HG03354 (cell line): ENCODE measurements around the gene OMP.

Experiments used
- ATAC-seq: cut with Tn5 transposase; IDR thresholded peaks from one replicate; pipeline ENCODE4 v1.9.1; 2021; ENCODE audit warnings: mild to moderate bottlenecking; ENCODE audit not compliant: unreplicated experiment, poor library complexity, severe bottlenecking

Gene OMP

DNA sequence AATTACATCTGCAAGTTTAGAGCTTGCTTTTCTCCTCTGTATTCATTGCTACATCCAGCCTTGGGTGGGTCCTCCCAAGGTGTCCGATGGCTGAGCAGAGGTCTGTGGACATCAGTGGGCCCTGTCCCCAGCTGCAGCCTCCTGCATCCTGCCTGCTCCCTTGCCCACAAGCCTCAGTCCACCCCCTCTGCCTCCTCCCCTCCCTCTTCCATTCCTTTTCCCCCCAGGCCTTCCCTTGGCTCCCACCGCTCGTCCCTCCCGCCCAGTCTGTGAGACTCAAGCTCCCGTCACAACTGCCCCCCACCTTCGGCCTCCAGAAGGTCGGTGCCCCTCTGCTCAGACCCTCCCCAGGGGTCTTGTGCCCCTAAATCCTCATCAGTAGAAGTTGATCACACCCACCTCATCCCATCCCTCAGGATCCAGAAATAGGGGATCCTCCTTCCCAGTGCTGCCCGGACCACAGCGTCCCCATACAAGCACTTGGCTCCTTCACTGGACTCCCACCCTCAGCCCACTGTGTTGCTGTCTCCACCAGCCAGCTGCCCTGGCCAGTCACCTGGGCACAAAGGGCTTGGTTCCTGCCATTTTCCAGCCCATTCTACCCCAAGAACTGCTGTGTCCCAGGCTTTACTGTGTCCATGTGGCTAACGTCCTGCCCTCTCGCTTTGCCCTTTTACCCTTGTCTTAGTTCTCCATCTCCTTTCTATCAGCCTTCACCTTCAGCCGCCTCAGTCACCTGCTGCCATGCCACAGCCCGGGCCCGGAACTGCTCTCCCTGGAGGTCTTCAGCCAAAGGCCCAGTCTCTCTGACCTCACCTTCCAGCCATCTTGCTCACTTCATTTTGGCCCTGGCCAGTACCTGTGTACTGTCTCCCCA, 2.2 kb upstream of the OMP start:
- no peak for ATAC-seq

GRCh38 chr11:77101043-77101537, 1.6 kb upstream of the OMP start:
- ATAC-seq: no peak

GRCh38 chr11:77103319-77103718, 679 bp downstream of the OMP start:
- ATAC-seq: no peak

GRCh38 chr11:77104727-77105126, 2.1 kb downstream of the OMP start:
- no peak for ATAC-seq

DNA sequence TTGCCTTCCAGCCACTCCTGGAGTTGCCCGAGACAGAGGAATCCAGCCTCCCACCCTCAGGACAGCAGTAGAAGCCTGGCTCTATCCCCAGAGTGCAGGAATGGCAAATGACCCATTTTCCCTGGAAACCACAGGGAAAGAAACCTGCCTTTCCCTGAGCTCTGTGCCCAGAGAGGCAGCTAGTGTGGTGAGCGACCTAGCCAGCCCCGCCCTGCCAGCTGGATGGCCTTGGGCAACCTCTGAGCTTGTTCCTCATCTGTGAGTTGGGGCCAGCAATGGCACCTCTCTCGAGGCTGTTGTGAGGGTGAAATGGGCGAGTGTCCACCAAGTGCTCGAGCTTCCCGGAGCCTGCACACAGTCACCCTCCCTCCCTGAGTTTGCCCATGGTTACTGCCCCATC, 3.7 kb downstream of the OMP start:
- ATAC-seq: no peak

DNA sequence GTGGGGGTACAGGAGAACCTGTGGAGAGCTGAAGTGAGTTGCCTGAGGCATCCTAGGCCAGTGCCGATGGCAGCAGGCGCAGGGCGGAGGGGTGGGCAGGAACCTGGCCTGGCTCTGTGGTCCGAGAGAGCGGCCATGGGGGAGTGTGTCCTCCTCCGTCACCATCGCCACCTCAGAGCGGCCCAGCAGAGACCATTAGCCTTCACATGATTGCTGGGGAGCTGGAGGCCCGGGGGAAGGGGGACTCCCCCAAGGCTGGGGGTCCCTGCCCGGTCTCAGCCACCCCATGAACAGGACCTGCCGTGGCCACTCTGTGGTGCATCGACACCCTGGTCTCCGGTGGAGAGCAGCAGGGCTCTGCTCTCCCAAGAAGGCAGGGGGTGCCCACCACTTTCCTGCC, 4.1 kb downstream of the OMP start:
- ATAC-seq: no peak

DNA sequence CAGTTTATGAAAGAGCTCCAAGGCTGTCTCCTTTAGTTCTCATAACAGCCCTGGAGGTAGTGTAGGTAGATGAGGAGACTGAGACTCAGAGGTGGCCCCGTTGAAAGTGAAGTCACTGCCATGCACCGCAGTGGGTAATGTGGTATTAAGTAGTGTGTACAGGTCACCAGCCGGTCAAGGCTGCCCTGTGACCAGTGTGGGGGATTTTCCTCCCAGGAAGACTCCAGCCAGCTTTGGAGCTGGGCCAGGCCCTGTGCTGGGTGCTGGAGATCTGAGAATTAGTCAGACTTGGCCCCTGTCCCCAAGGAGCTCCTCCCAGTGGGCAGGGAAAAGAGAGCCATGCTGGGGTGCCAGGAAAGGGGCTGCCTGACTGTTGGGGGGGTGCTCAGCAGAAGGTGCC, 5.3 kb downstream of the OMP start:
- ATAC-seq: no peak

- ATAC-seq: no peak
Measured at GRCh38 chr11:77108436-77108835, 5.8 kb downstream of the OMP start.

- ATAC-seq: no peak
Measured at GRCh38 chr11:77109236-77110019, 6.8 kb downstream of the OMP start.

DNA sequence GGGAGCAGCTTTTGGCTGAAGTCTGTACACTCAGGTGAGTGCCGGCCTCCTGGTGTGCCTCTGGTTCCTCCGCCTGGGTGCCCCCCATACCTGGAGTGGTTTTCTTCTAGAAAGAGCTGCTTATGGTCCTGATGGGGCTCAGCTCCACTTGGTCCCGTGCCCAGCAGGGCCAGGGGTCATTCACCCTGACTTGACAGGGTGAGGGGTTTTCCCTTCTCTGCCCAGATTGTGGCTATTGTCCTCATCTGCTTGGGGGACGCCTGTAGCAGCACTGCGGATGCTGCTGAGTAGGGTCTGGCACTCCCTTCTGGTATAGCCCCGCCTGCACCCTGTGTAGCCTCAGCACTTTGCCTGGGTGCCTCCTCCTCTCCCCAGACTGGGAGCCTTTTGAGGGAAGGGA, 8.2 kb downstream of the OMP start:
- ATAC-seq: no peak

GRCh38 chr11:77111277-77111676, 8.6 kb downstream of the OMP start:
- no peak for ATAC-seq

- no peak for ATAC-seq
Measured at GRCh38 chr11:77111946-77112345, 9.3 kb downstream of the OMP start.

- ATAC-seq: no peak
Measured at GRCh38 chr11:77112641-77113381, 10.2 kb downstream of the OMP start.

GRCh38 chr11:77113382-77114088, 10.9 kb downstream of the OMP start:
- ATAC-seq: no peak

GRCh38 chr11:77114089-77114463, 11.4 kb downstream of the OMP start:
- no peak for ATAC-seq

- no peak for ATAC-seq
Measured at GRCh38 chr11:77115181-77115611, 12.6 kb downstream of the OMP start.

DNA sequence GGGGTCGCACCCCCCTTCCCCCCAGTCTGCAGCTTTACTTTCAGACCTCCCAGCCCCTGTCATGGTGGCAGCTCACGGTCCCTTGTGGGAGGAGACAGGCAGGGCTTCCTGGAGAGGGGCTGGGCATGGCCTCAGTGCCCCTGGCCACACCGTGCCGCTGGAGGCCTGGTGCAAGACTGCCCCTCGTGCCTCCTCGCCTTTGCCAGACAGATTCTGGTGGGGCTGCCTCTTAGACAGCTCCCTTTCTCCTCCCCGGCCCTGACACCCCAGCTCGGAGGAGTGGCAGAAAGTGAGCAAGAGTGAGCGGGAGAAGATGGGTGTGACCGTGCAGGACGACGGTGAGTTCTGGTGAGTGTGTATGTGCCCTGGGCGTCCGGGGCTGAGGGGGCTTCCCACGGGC, 13.3 kb downstream of the OMP start:
- ATAC-seq: no peak

GRCh38 chr11:77117492-77117891, 14.9 kb downstream of the OMP start:
- ATAC-seq: no peak

- ATAC-seq: no peak
Measured at GRCh38 chr11:77118086-77118485, 15.4 kb downstream of the OMP start.

- no peak for ATAC-seq
Measured at GRCh38 chr11:77118971-77119370, 16.3 kb downstream of the OMP start.
